Gastroesophageal sphincter (tissue), 3 donors: ENCODE measurements around the gene TMSB4X.
"Not testable (repeated sequence)": the region's sequence is repeated elsewhere in the genome, so short reads cannot be mapped to it uniquely, and the experiment has no call there.

Experiments used
- CTCF ChIP-seq, 4 experiments: fragments of 200-600 bp in 2 of 4; fragments of 450-650 bp in 2 of 4; sonication (generic) in 1 of 4; IDR thresholded peaks; one replicate each; pipeline ENCODE4 v1.5.1; 2017 to 2019; ENCODE audit warnings: antibody characterized with exemption in 4 of 4, mild to moderate bottlenecking in 2 of 4, moderate library complexity in 2 of 4
- EP300 ChIP-seq: sonication (generic); formaldehyde crosslinking; IDR thresholded peaks from one replicate; pipeline ENCODE4 v1.6.1; 2017; ENCODE audit warnings: antibody characterized with exemption, mild to moderate bottlenecking
- POLR2A ChIP-seq, 2 donors: fragments of 450-650 bp; IDR thresholded peaks; one replicate each; pipeline ENCODE4 v1.6.1; 2017; ENCODE audit warnings: antibody characterized with exemption in 2 of 2, mild to moderate bottlenecking in 2 of 2, moderate library complexity in 1 of 2
- POLR2AphosphoS5 ChIP-seq: sonication (generic); formaldehyde crosslinking; IDR thresholded peaks from one replicate; pipeline ENCODE4 v1.6.1; 2017; ENCODE audit warnings: antibody characterized with exemption

DNA sequence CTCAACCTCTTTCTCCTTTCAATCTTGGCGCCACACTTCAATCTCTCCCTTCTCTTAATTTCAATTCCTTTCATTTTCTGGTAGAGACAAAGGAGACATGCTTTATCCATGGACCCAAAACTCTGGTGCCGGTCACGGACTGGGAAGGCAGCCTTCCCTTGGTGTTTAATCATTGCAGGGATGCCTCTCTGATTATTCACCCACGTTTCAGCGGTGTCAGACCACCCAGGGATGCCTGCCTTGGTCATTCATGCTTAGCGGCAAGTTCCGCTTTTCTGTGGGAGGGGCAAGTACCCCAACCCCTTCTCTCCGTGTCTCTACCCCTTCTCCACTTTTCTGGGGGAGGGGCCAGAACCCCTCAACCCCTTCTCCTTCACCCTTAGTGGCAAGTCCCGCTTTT, 34.4 kb upstream of the TMSB4X start:
- TF ChIP-seq CTCF (IDR thresholded peaks at IDR 0.05); POLR2AphosphoS5; POLR2A (IDR thresholded peaks at IDR 0.05); EP300: not testable (repeated sequence)
